ENCODE results near the gene CELF2.

The CELF2 gene

GRCh38 chr10:11063856-11064255 is 46.2 kb downstream of the CELF2 start:
- DNase-seq, result no peak

- DNase-seq, result no peak
Measured at GRCh38 chr10:11064832-11065231, 47.2 kb downstream of the CELF2 start.

DNA sequence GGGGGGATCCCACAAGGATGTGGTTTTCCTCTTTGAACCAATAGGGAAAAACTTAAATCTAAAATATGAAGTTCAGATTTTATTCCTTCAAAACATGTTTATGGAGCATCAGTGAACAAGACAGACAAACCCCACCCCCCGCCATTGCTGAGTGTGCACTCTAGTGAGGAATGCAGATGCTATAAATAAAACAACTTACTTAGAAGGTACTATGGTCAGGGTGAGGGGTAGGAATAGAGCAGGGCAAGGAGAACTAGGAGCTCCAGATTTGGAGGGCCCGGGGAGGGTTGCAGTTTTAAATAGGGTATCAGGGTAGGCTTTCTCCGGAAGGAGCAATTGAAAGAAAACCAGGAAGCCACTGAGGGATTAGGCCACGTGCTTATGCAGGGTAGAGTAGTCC is 47.9 kb downstream of the CELF2 start:
- DNase-seq, result no peak

DNA sequence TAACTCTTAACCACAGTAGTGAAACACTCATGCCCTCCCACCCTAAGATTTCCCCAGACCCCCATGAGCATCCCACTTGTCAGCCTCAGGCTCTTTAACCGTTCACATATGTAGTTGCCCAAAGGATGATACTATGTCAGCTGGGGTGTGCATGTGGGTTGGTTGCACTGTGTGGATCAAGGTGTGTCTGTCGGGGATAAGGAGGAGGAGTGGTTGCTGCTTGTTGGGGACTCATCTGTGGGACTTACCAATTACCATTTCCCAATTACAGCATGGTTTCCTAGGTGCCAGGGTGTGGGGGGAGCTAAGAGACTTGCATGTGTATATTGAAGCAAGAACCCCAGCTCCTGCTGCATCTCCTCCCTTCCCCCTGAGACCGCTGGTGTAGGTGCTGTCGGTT is 48.8 kb downstream of the CELF2 start:
- no peak for DNase-seq

- no peak for DNase-seq
Measured at GRCh38 chr10:11068861-11069633, 51.4 kb downstream of the CELF2 start.

DNA sequence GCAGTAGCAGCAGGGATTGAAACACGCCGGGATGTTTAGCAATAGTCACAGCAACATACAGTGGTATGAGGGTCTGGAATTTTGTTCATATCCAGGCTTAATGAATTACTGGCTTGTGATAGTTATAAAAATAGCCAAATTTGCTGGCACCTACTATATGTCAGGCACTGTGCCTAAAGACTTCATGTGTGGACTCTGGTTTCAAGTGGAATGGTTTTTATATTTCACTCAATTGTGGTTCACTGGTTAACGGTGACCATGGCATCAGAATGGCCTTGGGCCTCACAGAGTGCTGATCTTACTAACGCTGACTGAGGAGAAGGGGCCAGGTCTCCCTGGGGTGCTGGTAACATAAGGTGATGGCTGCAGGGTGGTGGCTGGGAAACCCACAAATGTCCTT is 55.7 kb downstream of the CELF2 start:
- no peak for DNase-seq

DNA sequence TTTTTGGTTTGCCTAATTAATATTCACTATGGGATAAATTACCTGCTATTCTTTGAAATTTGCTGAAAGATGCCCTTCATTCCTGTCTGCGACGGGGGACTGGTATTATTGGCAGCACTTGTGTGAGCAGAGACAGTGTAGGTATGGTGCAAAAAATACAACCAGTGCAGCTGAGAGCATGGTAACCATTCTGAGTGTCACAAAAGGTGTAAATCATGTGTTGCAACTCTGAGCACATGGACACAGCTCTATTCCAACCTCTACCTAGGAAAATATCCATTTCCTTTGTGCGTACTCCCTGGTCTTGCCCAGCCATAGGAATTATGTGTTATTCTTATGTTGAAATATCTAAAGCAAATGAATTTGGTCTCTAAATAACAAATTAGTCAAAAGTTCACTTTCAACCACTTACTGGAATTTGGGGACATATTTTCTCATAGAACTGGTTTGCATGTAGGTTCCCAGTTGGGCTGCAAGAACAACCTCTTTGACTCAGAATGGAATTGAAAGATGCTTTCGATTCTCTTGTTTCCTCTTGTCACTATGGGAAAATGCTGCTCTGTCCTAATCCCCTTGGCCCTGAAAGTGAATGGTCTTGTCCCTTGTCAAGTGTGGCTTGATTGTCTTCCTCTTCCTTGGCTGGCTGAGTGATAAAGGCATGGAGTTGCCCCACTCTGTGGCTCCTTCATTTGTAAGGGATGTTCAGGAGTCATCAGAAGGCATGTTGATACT is 57.0 kb downstream of the CELF2 start:
- DNase-seq, result peak; percentile 27

GRCh38 chr10:11076221-11076620 is 58.5 kb downstream of the CELF2 start:
- DNase-seq, result no peak

DNA sequence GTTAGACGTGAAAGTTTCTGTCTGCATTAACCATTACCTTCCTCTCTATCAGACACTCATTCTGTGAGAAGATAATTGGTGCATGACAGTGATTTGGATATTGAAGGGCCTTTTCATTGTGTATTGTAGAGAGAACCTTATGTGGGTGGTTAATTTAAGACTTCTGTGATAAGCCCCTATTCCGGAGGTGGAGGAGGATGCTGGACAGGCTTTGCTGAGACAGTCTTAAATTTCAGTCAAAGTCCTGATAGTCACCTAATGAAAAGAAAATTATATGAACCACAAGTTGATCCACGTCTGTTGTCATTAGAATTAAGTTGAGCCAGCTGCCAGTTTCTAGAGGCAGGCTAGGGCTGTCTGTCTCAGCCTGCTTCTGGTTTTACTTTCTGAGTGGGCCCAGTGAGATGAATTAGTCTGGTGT is 62.9 kb downstream of the CELF2 start:
- DNase-seq, result no peak

- DNase-seq, result no peak
Measured at GRCh38 chr10:11081408-11081807, 63.7 kb downstream of the CELF2 start.

- no peak for DNase-seq
Measured at GRCh38 chr10:11082526-11082925, 64.9 kb downstream of the CELF2 start.

DNA sequence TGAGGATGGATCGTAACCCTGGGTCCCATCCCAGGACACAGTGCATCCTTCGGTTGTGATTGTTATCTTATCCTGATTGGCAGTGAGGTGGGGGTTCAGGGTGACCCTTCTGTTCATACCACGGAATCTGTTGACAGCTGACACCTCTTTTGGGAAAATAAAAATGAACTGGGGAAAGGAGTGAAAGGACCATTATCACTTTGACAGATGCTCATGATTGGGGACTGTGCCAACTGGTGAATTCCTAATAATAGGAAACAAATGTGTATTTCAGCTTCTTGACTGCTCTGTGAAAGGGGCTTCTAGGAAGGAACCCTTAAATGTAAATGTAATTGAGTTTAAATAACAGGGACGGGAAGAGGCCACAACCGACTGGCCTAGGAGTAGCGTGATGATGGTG is 65.4 kb downstream of the CELF2 start:
- DNase-seq, result no peak

DNA sequence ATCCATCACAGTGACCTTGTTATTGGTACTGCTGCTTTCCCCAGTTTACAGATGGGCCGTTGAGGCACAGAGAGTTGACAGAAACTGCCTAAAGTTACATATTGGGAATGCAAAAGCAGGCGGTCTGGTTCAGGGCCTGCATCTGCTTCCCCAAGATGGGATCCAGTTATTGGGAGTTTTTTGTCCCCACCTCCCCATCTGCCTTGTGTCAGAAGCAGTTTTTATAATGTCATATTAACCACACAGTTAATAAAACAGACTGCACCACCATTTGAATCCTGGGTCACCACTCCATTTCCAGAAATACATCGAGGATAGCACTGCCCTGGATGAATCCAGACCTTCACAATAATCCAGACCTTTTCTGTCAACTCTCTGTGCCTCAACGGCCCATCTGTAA is 67.9 kb downstream of the CELF2 start:
- no peak for DNase-seq

- no peak for DNase-seq
Measured at GRCh38 chr10:11086177-11086840, 68.6 kb downstream of the CELF2 start.

GRCh38 chr10:11087372-11087771 is 69.7 kb downstream of the CELF2 start:
- DNase-seq, result no peak

- no peak for DNase-seq
Measured at GRCh38 chr10:11088709-11089108, 71.0 kb downstream of the CELF2 start.

DNA sequence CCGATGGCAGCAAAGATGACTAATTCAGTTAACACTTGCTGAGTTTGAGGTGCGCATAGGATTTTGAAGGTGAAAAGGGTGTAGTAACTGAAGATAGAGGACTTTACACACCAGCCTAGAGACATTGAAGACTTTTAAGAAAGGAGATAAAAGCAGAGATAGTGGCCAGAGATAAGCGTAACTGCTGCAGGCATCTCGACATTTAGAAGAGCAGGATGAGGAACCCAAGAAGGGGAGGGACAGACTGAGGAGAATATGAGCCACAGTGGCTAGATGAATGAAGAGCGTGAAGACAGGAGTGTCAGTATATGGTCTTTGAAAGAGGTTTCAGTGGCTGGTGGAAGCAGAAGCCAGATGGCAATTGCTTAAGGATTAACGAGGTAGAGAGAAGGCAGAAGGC is 71.6 kb downstream of the CELF2 start:
- DNase-seq, result no peak

DNA sequence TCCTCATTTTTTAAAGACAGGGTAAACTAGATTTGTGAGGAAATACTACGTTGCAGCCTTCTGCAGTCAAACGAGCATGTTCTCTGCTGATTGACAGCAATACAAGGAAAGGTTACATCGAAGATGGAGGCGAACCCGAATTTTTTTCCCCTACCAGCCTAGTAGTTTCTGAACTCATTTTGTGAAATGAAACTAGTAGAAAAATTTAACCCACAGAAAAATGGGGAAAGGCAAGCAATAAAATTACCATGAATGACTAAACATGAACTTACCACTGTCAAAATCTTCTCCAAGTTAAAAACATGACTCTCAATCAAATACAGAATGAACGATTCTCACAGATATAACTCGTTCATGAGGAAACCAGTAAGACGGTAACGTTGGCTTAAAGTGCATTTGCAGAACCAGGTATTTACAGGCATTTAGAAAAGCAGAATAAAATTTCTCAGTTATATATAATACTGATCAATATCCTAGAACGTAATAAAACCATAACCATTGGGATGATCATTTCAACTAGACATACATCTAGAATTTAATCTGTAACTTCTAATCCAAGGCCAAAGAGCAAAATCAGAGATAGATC is 73.9 kb downstream of the CELF2 start:
- peak; percentile 49 for DNase-seq

DNA sequence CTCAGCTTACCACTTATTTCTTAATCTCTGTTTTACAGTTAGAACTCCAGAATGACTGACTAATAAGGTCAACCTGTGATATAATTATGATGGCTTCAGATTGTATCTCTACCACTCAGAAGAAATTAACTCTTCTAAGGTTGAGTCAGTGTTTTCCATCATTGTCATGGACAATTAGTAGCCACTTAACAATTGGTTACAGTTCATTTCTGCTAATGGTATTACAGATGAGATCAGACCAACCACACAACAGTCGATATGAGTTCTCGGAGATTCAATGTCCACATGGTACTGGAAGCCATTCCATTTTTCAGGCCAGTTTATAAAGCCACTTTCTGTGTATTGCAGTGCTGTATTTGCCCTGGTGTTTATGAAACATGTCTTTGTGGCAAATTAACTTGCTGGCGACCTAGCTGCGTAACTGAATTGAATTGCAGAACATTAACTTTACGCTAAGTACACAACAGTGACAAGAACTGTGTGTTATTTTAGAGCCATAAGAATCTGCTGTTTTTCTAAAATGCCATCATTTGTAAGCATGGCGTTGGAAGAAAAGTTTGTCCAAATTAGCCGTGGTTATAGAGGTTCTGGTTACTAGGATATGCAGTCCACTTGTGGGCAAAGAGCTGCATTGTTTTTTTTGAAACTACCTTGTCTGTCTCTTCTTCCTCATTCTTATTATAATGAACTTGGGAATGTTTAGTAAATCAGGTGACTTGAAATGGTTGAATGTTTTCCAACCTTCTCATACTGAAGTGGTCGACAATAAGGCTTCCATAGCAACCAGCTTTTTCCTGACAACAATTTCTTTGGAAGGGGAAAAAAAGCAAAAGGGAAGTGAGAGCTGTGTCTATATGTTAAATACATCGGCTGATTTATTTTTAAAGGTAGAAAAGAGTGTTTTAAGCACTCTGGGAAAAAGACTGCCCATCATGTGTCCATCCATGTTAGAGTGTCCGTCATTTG is 76.4 kb downstream of the CELF2 start:
- no peak for DNase-seq

- DNase-seq, result no peak
Measured at GRCh38 chr10:11095374-11095801, 77.7 kb downstream of the CELF2 start.

GRCh38 chr10:11096422-11096821 is 78.8 kb downstream of the CELF2 start:
- no peak for DNase-seq

GRCh38 chr10:11097686-11098085 is 80.0 kb downstream of the CELF2 start:
- DNase-seq, result peak; percentile 17

Data from activated CD4-positive, alpha-beta T cell treated with anti-CD3 and anti-CD28 coated beads, Interleukin-2, Interleukin-6, amounts not matched to agents 100 ng/mL and 50 ng/mL, durations not matched to agents 16 hours and 8 hours (primary cell).